Hepatocyte (in vitro differentiated cells): Measurements from ENCODE around the gene FRZB.

ENCODE experiments used
- EZH2 ChIP-seq: fragments of 200-600 bp; sonication (generic); IDR thresholded peaks from 2 replicates; pipeline ENCODE4 v1.6.1; 2016; ENCODE audit warnings: antibody characterized with exemption, mild to moderate bottlenecking, borderline replicate concordance
- EZH2phosphoT487 ChIP-seq: fragments of 200-600 bp; sonication (generic); IDR thresholded peaks from one replicate; pipeline ENCODE4 v1.6.1; 2018; ENCODE audit warnings: antibody characterized with exemption, mild to moderate bottlenecking, low read depth, moderate library complexity; ENCODE audit not compliant: unreplicated experiment, severe bottlenecking
- TF ChIP-seq, protein P1 (sequence below): fragments of 200-600 bp; sonication (generic); IDR thresholded peaks from 2 replicates; pipeline ENCODE4 v1.5.1; 2016; ENCODE audit warnings: antibody characterized with exemption, mild to moderate bottlenecking; ENCODE audit not compliant: poor library complexity

- TF ChIP-seq, protein P1, sequence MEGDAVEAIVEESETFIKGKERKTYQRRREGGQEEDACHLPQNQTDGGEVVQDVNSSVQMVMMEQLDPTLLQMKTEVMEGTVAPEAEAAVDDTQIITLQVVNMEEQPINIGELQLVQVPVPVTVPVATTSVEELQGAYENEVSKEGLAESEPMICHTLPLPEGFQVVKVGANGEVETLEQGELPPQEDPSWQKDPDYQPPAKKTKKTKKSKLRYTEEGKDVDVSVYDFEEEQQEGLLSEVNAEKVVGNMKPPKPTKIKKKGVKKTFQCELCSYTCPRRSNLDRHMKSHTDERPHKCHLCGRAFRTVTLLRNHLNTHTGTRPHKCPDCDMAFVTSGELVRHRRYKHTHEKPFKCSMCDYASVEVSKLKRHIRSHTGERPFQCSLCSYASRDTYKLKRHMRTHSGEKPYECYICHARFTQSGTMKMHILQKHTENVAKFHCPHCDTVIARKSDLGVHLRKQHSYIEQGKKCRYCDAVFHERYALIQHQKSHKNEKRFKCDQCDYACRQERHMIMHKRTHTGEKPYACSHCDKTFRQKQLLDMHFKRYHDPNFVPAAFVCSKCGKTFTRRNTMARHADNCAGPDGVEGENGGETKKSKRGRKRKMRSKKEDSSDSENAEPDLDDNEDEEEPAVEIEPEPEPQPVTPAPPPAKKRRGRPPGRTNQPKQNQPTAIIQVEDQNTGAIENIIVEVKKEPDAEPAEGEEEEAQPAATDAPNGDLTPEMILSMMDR: no peak
- TF ChIP-seq EZH2 (no peak), EZH2phosphoT487 (no peak)
Measured at GRCh38 chr2:182826496-182826895, 39.9 kb downstream of the FRZB start.
